ENCODE data around the gene ADAMTS2.

GRCh38 chr5:179128041-179128365 is 217.3 kb downstream of the ADAMTS2 start:
- TF ChIP-seq CTCF (conservative IDR thresholded peaks at IDR 0.05) (no peak), ZFX (IDR thresholded peaks at IDR 0.05) (no peak)
